Fibroblast of skin of back (primary cell): ENCODE data around the gene PRKN.
"Not testable (repeated sequence)": the region's sequence is repeated elsewhere in the genome, so short reads cannot be mapped to it uniquely, and the experiment has no call there.

Experiments used
- DNase-seq: peaks from one replicate; pipeline ENCODE4 v3.0.0-alpha.2; 2013

PRKN gene

DNA sequence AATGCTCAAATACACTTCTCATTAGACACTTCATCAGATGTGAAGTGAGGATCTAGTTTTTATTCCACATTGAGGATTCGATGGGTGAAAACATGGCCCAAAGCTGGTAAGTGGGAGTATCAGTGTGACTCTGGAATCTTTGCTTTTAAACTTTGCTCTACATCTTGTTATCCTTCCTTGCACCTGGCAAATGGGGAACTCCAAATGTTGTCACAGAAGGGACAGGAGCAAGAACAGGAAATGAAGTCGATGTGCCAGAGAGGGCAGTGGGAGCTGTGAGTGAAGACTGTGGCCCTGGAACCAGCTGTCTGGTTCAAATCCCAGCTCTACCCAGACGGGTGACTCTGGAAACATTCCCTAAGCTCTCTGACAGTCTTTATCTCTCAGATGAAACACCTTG is 1367.0 kb downstream of the PRKN start:
- DNase-seq: no peak

DNA sequence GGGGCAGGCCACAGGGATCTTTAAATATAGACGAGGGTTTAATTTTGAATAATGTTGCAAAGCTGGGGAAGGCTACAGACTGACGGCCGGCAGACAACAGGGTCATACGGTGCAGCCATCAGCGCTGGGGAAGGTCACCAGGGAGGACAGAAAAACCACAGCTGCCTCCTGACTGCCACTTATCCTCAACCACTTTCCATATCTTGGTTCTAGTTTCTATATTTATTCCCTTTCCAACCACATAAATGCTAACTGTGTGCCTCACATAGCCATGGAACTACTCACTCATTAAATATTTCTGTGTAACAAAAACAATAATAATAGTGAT is 1368.0 kb downstream of the PRKN start:
- no peak for DNase-seq

DNA sequence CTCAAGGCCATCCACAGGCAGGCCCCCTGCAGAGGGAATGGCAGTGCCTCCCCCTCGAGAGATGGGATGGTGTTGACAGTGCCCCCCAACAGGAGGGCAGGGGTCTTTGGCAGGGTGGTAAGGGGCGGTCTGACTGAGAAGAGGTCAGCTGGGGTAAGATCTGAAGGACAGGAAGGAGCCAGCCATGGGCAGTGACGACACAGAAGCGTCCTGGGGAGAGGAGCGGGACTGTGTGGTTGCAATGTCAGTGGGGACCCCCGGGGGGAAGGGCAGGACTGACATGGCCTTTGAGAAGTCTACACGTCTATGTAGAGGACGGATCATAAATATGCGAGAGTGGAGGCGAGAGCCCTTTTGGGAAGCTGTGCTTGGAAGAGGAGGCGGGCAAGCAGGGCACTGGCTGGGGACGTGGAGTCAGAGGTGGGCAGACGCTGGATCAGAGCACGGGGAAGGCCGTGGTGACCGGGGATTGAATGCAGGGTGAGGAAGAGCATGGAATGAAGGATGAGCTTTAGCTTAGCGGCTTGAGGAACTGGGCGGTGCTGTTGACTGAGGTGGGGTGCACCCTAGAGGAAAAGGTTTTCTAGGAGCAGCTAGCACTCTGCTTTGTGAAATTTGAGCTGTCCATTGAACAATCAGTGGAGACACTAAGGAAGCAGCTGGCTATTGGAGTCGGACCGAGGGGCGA is 1371.3 kb downstream of the PRKN start:
- DNase-seq: no peak

DNA sequence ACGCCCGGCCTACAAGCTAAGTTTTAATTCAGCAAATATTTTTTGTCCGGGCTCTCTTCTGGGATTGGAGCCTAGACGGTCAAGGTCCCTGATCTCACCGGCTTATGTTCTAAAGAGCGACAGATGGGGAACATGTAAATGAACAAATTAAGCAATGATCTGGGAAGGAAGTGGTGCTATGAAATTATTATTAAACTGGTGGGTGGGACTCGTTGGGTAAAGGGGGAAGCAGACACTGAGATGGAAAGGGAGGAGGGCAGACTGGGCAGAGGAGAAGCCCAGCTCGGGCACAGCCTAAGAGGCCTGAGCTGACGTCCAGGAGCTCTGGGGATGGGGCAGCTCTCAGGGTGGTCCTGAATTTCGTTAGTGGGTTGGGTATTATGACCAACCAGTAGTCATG is 1371.9 kb downstream of the PRKN start:
- DNase-seq: no peak

DNA sequence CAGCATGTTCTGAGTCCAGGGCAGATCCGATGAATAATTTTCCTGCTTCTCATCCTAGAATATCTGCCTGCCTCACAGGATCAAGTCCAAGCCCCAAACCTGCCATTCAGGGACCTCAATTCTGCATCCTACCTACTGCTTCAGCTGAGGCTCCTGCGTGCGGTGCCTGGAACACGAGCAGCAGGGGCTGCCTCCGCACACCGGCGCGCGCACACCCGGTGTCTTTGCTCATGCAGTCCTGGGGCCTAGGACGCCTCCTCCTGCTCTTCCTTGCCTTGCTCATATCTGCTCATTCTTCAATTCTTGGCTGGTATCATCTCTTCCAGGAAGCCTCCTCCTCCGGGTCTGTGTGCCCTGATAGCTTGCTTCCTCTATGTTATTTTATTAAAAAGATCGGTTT is 1372.6 kb downstream of the PRKN start:
- no peak for DNase-seq

DNA sequence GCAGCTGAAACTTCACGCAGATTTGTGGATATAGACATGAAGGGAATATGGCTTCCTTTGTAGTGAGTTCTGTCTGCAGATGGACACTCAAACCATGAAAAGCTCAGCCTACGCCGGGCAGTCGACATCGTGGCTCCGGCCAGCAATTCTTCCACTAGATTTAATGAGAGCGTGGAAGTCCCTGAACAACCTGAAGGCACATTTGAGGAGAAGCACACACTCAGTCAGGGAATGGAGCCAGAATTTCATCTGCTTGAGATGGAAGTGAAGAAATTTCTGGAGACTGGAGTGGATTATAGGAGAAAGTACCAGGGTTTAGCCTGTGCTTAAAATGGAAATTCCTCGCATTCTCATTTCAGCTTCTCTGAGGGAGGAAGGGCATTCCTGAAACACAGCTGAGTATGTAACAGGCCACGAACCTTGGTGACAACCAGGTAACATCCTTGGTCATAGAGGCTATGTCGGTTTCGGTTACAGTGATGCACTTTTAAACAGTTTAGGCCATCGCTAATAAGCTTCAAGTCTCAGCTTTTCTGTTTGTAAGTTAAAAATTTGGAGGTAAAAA is 1373.2 kb downstream of the PRKN start:
- DNase-seq: no peak

DNA sequence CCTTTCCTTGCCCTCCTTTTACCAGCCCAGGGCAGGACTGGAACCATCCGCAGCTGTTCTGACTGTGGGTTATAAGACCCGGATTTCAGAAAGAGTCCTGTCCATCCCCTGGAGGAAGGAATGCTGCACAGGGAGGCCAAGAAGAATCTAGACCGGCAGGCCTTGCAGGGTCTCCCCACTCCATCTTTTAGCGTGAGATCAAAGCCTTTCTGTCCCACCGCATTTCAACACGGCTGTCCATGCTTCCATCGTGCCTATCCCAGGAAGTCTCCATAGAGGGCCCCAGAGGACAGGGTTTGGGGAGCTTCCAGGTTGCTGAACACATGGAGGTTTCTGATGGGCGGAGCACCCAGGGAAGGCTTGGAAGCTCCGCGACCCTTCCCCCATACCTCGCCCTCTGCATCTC is 1374.4 kb downstream of the PRKN start:
- peak; percentile 9 for DNase-seq

DNA sequence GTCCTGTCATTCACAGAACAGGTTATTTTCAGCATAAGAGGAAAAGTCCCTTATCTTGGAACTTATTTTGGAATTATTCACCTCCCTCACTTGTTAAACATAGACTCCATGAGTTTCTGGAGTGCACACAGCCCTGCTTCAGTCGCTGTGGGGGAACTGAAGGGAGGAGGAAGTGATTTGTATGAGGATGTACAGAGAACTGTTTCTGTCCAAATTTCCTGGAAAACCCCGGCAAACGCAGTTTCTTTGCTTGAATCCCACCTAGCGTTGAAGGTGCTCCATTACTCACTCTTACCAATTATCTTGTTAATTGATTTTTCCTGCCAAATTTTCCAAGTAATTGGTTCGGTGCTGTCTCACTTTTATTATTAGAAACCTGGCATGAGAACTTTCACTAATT is 1375.7 kb downstream of the PRKN start:
- no peak for DNase-seq

DNA sequence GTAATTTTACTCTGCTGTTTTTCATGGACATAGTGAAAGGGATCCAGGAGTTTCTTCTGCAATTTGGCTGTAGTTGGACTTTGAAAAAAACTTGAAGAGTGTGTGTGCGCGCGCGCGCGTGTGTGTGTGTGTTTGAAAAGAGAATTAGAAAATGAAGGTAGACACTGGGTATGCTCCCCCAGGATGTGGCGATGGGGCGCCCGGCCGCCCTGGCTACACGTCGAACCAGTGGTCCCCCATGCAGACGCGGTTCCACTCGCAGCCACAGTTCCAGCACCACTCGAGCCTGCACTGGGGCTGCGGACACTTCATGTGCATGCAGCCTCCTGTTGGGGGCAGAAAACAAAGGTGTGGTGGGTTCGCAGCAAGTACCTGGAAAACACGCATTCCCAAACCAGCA is 1377.7 kb downstream of the PRKN start:
- DNase-seq: no peak

DNA sequence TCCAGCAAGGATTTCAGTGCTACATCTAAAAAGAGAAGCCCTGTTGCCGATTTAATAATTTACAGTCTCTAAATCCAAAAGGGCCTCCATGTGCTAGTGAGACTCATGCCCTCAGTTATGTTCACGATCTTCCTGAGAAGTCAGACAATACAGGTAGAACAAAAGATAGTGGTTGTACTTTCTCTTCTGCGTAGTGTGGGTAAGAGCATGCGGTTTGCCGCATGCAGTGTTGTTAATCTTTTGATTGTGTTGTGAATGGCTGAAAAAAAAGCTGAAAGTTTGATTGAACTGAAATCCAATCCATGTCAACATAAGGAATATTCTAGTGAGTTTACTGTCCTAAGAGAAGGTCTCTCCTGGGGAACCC is 1379.0 kb downstream of the PRKN start:
- DNase-seq: no peak

DNA sequence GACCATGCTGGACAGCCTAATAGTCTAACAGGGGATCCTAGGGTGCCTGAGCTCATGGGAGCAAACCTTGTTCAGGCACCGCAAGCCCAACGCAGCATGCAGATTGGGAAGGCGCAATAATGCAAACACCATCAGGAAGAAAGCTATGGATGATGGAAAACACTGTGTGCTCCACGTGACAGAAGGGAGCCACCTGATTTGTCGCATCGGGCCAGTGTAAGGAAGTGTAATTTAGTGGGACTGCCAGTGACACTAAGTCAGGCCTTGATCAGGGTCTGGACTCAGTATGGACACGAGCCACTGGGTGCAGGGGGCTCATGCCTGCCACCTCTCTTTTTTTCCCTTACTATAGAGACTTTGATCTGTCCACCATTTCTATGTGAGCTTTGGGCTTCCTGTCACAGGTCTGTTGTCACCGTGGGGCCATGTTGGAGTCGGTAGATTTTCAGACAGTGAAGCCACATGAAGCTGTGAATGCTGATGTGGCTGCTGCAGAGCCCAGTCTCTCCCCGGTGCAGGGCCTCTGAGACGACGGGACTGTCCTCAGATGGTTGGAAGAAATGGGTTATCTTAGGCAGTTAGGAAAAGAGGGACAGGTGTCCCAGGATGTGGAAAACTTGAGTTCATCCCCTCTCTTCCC is 1379.5 kb downstream of the PRKN start:
- DNase-seq: no peak

DNA sequence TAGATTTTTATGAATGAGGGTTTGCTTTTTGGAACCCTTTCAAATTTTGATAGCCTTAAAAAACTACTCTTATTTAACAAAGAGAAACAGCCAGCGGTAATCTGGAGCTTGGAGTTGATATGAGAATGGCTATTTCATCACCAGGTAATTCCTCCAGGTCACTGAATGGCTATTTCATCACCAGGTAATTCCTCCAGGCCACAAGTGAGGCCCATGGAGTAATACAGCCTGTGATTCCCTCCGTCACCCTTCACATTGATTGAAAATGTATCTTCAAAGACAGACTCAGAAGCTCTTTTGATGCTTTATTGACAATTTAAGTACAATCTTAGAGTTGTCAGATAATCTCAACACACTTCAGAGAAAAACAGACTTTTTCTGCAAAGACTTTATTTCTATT is 1380.4 kb downstream of the PRKN start:
- no peak for DNase-seq

DNA sequence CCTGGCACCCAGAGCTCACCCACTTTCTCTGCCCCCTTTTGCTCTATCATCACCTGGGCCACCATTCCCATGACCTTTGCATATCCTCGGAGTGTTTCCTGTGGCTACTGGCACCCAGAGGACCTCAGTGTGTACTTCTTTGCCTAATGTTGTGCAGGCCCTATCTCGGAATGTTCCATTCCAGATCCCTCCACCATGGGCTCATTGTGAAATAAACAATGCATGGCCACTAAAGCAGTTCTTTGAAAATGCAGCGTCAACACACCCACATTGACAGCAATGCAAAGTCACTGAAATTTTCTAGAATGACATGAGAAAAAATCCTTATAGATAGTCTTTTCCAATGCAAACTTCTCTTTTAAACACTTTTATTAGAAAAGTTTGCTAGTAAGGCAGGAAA is 1380.8 kb downstream of the PRKN start:
- no peak for DNase-seq

DNA sequence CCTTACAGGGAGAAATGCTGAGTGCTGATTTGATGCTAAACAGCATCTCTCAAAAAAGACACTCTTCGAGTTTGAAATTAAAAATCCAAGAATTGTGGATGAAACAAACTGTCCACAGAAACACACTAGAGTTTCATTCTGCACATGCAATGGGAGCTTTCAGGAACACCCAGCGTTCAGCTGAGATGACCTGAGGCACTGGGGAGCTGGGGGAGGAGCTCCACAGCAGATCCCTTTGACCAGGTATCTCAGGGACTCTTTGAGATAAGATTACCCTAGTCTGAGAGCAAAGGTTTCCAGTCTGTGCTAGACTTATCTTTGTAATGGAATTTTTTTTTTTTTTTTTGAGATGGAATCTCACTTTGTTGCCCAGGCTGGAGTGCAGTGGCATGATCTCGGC is 1382.9 kb downstream of the PRKN start:
- DNase-seq: no peak

DNA sequence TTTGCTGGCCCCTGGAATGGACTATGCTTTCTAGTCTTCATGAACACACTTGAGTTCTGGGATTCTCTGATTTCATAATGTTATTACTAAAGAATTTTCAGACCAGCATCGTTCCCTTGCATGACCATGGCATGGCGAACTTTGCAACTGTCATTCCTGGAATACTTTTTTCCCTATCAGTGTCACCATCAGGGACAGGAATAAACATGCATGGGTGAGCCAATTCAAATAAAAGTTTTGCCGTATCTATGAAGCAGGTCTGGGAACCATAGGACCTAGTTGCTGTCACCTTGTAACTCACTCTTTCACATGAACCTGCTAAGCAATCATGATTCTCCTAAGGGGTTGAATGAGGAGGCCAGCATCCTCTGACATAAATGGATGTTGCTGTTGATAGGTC is 1385.5 kb downstream of the PRKN start:
- no peak for DNase-seq

DNA sequence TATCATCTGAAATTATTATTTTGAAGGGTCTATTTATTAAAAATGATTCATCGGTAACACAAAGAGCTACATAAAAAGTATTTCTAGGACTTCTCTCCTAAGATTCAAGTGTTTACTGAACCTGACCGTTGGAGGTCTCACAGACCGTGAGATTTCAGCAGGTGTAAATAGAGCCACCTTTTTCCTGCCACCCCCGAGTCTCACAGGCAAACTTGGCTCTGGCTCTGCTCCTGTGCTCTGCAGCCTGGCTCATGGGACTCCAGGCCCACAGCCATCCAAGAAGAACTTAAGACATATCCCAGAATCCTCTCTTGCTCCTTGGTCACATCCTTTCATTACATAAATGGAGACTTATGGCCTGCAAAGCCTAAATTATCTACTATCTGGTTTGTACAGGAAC is 1385.9 kb downstream of the PRKN start:
- no peak for DNase-seq

DNA sequence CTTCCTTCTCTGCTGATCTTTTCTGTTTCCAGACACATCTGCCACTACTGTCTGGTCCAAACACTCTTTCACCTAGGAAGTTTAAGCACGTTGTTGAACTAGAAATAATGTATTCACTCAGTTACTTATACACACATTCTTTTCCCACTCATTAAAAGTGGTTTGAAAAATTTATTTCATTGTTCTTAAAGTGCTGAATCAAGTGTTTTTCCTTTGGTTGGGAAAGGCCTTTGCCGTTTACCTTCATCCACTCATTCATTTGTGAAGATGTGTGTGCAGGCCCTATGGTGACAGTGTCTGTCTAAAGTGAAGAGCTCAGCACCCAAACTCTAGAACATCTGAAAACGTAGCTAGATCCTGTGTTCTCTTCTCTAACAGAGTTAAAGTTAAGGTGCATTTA is 1389.6 kb downstream of the PRKN start:
- no peak for DNase-seq

DNA sequence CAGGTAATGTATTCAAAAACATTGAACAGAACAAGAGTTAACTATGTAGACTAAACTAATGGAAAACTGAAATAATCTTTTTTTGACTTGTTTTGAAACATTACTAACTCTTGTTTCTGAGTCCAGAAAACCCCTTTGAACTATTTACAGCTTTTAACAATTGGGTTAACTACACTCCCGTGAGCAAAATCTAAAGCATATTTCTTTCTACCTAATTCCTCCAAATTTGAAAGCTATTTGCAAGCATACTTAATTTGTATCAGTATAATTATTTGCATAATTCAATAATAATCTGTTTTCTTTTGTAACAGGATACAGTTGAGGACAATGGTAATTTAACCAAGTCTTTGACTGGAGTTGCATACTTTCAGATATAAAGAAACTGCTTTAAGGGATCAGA is 1391.1 kb downstream of the PRKN start:
- DNase-seq: no peak

DNA sequence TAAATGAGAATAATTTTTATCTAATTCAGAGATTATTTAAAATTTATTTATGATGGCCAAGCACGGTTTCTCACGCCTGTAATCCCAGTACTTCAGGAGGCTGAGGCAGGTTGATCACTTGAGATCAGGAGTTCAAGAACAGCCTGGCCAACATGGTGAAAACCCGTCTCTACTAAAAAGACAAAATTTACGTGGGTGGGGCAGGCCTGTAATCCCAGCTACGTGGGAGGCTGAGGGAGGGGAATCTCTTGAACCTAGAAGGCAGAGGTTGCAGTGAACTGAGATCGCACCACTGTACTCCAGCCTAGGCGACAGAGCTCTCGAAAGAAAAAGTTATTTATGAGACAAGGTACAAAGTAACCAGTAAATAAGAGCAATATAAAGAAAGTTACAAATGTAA is 1394.2 kb downstream of the PRKN start:
- DNase-seq: no peak

DNA sequence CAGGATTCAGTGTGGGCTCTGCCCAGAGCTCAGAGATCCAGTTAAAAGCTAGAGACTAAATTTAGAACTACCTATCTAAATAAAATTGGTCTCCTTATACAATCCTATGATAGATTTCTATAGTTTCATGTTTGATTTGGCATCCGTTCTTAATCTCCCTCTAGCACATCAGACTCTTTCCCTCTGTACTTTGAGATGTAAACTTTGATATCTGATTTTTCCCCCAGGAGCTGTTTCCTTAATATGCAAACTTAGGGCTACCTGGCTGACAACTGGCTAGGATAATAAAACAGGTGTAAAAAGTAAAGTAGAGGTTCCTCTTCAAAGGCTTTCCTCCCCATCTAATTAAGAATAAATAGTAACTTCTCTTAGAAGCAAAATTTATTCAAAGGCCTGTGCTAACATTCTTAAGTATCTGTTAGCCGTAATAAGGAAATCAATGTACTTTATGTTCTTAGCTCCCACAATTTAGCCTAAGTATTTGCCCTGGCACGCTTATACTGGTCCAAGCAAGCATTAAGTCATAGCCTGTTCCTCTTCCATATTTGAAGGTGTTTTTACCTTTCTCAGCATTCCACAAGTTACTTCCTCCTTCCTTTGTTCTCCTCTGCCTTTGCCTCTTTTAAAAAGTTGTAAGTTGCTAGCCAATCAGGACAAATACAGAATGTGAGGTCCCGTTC is 1396.0 kb downstream of the PRKN start:
- DNase-seq: not testable (repeated sequence)

DNA sequence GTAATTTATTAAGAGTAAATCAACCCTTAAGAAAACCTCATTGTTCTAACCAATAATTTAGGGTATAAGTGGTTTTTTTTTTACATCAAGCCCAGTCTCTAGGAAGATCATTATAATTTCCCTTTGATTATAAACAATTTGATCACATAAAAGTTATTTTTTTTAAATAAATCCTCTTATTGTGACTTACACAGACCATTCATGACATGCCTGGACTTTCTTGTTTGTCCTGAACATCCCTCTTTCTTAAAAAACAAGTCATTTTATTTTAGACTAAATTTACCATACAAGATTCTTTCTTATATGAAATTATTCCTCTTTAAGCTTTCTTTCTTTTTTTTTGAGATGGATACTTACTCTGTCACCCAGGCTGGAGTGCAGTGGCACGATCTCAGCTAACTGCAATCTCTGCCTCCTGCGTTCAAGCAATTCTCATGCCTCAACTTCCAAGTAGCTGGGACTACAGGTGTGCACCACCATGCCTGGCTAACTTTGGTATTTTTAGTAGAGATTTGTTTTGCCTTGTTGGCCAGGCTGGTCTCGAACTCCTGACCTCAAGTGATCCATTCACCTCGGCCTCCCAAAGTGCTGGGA is 1400.1 kb downstream of the PRKN start:
- no peak for DNase-seq

DNA sequence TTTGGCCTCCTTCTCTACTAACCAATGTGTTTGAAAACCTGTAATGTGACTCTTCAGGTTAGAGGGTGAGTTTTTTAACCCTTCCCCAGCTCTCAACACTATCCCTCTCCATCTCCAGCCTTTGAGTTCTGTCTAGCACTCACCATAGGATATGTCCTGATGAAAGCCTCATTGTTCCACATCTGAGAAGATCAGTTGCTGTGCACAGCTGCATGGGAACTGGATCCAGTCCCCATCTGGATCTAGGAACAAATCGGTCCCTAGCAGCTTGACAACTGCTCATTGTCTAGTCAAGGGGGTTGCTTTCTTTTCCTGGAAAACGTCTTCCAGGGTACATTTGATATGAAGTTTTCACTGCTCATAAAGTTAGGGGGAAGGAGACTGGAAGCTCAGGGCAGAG is 1408.3 kb downstream of the PRKN start:
- no peak for DNase-seq

DNA sequence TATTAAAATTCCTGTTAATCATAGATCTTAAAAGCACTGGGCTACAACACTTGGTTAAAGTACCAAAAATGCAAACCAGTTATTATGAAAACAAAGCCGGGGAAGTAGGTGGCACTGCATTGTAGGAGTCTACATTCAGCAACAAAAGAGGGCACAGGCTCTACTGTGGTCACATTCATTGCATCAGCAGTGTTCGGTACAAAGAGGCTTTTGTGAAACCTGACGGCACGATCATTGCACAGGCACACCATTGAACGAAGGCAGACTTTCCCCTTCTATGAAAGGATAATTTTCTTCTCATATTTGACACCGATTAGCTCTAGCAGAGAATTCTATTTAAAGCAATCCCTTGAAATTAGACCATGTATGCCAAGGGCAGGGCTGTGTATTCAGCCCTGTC is 1409.1 kb downstream of the PRKN start:
- no peak for DNase-seq

DNA sequence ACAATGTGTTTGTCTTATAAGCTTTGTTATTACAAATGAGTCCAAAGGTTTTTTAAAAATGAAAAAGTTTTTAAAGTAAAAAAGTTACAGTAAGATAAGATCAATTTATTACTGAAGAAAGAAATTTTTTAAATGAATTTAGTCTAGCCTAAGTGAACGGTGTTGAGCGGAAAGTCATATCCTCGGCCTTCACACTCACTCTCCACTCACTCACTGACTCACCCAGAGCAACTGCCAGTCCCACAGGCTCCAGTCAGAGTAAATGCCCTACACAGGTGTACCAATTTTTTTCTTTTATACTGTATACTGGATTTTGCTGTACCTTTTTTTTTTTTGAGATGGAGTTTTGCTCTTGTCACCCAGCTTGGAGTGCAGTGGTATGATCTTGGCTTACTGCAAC is 1411.0 kb downstream of the PRKN start:
- no peak for DNase-seq
